ENCODE data around the gene SLCO3A1. TPM values are rescaled to one million over a fixed set of nuclear protein-coding genes. Genes with fewer than 3 reads are reported as not detected.

Gene SLCO3A1
- total and polyA plus RNA-seq, 4 donors, result 1.6 to 3.6 (median 2.4) TPM

DNA sequence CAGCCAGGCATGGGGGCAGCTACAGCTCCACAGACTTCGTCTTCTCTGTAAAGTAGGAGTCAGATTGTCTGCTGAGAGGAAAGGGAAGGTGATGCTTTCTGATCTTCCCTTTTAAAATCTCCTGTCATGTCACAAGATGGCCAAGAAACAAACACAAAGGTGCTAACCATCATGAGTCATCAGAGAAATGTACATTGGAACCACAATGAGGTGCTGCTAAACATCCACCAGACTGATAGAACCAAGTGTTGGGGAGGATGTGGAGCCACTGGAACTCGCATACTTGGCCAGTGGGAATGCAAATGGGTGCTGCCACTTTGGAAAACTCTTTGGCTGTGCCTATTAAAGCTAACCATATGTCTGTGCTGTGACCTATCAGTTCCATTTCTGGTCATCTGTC, 268.8 kb downstream of the SLCO3A1 start:
- WGBS, result 74% methylated on average over 2 of the region's 2 CpGs
- Histone ChIP-seq H3K9ac (ENCODE audit: low read depth in 1 of 2, low read length in 2 of 2) (no peak overlapping the region), H3K36me3 (ENCODE audit: control insufficient read depth in 4 of 4, insufficient read depth in 3 of 4, low read depth in 1 of 4, low read length in 3 of 4) (no peaks in the 10 kb centered on the region), H3K27ac (ENCODE audit: low read depth in 1 of 2, low read length in 2 of 2) (no peak overlapping the region), H3K27me3 (ENCODE audit: control insufficient read depth in 4 of 4, insufficient read depth in 4 of 4, low read length in 3 of 4) (no peaks in the 10 kb centered on the region), H3K4me1 (ENCODE audit: control insufficient read depth in 4 of 4, insufficient read depth in 4 of 4, low read length in 3 of 4) (peaks cover 0 to 11% (median 4%) of the 10 kb centered on the region in 4 donors), H3K4me3 (ENCODE audit: low read depth in 1 of 3, low read length in 3 of 3) (no peak overlapping the region), H3K9me3 (ENCODE audit: control insufficient read depth in 4 of 4, low read length in 3 of 4) (no peaks in the 10 kb centered on the region)
- no peak for DNase-seq (ENCODE audit: low spot score)
- no peak for TF ChIP-seq HNF4A (conservative IDR thresholded peaks at IDR 0.05)
- no peak for TF ChIP-seq FOXA2 (IDR thresholded peaks at IDR 0.05)
- TF ChIP-seq RAD21 (IDR thresholded peaks at IDR 0.05), result no peak
- TF ChIP-seq HNF4G (IDR thresholded peaks at IDR 0.05), result no peak
- TF ChIP-seq, protein P1, sequence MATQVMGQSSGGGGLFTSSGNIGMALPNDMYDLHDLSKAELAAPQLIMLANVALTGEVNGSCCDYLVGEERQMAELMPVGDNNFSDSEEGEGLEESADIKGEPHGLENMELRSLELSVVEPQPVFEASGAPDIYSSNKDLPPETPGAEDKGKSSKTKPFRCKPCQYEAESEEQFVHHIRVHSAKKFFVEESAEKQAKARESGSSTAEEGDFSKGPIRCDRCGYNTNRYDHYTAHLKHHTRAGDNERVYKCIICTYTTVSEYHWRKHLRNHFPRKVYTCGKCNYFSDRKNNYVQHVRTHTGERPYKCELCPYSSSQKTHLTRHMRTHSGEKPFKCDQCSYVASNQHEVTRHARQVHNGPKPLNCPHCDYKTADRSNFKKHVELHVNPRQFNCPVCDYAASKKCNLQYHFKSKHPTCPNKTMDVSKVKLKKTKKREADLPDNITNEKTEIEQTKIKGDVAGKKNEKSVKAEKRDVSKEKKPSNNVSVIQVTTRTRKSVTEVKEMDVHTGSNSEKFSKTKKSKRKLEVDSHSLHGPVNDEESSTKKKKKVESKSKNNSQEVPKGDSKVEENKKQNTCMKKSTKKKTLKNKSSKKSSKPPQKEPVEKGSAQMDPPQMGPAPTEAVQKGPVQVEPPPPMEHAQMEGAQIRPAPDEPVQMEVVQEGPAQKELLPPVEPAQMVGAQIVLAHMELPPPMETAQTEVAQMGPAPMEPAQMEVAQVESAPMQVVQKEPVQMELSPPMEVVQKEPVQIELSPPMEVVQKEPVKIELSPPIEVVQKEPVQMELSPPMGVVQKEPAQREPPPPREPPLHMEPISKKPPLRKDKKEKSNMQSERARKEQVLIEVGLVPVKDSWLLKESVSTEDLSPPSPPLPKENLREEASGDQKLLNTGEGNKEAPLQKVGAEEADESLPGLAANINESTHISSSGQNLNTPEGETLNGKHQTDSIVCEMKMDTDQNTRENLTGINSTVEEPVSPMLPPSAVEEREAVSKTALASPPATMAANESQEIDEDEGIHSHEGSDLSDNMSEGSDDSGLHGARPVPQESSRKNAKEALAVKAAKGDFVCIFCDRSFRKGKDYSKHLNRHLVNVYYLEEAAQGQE (IDR thresholded peaks at IDR 0.05), result no peak
- TF ChIP-seq FOXA1 (IDR thresholded peaks at IDR 0.05), result no peak
- TF ChIP-seq YY1 (IDR thresholded peaks at IDR 0.05), result no peak
- TF ChIP-seq TAF1 (conservative IDR thresholded peaks at IDR 0.05), result no peak
- TF ChIP-seq GABPA (IDR thresholded peaks at IDR 0.05 in 1 of 2, conservative IDR thresholded peaks at IDR 0.05 in 1 of 2), result no peak
- TF ChIP-seq, protein P2, sequence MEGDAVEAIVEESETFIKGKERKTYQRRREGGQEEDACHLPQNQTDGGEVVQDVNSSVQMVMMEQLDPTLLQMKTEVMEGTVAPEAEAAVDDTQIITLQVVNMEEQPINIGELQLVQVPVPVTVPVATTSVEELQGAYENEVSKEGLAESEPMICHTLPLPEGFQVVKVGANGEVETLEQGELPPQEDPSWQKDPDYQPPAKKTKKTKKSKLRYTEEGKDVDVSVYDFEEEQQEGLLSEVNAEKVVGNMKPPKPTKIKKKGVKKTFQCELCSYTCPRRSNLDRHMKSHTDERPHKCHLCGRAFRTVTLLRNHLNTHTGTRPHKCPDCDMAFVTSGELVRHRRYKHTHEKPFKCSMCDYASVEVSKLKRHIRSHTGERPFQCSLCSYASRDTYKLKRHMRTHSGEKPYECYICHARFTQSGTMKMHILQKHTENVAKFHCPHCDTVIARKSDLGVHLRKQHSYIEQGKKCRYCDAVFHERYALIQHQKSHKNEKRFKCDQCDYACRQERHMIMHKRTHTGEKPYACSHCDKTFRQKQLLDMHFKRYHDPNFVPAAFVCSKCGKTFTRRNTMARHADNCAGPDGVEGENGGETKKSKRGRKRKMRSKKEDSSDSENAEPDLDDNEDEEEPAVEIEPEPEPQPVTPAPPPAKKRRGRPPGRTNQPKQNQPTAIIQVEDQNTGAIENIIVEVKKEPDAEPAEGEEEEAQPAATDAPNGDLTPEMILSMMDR (IDR thresholded peaks at IDR 0.05; ENCODE audit: low read depth, low read length, missing input control), result no peak
- TF ChIP-seq, protein P3, sequence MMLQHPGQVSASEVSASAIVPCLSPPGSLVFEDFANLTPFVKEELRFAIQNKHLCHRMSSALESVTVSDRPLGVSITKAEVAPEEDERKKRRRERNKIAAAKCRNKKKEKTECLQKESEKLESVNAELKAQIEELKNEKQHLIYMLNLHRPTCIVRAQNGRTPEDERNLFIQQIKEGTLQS (IDR thresholded peaks at IDR 0.05), result no peak
- TF ChIP-seq, protein P4, sequence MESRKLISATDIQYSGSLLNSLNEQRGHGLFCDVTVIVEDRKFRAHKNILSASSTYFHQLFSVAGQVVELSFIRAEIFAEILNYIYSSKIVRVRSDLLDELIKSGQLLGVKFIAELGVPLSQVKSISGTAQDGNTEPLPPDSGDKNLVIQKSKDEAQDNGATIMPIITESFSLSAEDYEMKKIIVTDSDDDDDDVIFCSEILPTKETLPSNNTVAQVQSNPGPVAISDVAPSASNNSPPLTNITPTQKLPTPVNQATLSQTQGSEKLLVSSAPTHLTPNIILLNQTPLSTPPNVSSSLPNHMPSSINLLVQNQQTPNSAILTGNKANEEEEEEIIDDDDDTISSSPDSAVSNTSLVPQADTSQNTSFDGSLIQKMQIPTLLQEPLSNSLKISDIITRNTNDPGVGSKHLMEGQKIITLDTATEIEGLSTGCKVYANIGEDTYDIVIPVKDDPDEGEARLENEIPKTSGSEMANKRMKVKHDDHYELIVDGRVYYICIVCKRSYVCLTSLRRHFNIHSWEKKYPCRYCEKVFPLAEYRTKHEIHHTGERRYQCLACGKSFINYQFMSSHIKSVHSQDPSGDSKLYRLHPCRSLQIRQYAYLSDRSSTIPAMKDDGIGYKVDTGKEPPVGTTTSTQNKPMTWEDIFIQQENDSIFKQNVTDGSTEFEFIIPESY (IDR thresholded peaks at IDR 0.05), result no peak
- TF ChIP-seq, protein P5, sequence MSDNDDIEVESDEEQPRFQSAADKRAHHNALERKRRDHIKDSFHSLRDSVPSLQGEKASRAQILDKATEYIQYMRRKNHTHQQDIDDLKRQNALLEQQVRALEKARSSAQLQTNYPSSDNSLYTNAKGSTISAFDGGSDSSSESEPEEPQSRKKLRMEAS (IDR thresholded peaks at IDR 0.05), result no peak
- no peak for TF ChIP-seq JUND (IDR thresholded peaks at IDR 0.05)
- TF ChIP-seq EGR1 (IDR thresholded peaks at IDR 0.05; ENCODE audit: low read depth in 2 of 2), result no peak
- TF ChIP-seq SP1 (IDR thresholded peaks at IDR 0.05), result no peak
- TF ChIP-seq NR2F2 (IDR thresholded peaks at IDR 0.05), result no peak
- no peak for TF ChIP-seq RXRA (IDR thresholded peaks at IDR 0.05)
